GM19099 (cell line): ENCODE measurements around the gene WDR82.

ENCODE experiments used
- POLR2A ChIP-seq: IDR thresholded peaks from 3 replicates; pipeline ENCODE4 v1.6.1; 2011; ENCODE audit warnings: low read depth; ENCODE audit not compliant: insufficient read length; ENCODE audit errors: extremely low read depth

WDR82 gene

DNA sequence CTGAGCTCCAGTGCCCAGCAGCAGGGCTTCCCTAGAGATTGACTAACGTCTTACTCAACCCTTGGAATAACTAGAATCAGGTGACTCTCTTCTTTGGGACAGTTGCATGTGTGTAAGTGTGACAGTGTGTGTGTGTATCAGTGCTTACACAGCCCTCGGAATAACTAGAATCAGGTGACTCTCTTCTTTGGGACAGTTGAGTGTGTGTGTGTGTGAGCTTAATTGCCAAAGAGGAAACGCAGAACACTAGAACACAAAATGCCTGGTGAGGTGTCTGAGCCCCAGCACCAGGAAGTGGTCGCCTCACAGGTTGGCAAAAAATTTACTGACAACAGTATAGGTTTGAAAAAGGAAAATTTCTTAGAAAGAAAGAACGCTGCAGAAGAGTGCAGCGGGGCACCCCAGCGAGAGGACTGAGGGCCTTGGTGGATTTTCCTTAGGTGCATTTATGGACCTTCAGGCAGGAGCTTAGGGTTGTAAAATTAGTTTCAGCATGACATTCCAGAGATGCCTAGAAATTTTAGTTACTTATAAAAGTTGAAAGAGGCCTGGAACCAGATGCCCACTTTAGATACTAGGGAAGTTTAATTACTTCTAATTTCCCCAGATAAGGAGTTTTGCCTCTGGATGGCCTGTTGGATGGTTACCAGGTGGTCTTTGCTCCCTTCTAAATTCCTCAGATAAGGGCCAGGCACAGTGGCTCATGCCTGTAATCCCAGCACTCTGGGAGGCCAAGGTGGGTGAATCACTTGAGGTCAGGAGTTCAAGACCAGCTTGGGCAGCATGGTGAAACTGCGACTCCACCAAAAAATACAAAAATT, 3.7 kb upstream of the WDR82 start:
- TF ChIP-seq POLR2A = no peak

DNA sequence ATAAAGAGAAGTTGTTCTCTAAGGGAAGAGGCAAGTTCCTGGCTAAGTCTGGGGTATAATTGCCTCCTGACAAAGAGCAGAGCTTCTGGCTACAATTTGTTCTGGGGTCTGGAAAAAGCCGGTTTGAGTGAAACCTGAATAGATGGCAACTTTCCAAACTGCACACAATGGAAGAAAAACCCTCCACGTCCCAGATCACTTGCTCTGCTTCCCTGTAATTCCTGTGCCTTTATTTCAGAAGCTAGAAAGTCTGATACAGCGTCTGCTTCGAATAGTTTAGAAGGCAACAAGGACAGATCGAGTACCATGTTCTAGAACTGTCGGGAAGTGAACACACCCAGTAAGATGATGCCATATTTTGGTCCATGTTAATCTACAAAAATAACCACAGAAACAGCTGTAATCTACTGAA, 1.6 kb upstream of the WDR82 start:
- TF ChIP-seq POLR2A = no peak

DNA sequence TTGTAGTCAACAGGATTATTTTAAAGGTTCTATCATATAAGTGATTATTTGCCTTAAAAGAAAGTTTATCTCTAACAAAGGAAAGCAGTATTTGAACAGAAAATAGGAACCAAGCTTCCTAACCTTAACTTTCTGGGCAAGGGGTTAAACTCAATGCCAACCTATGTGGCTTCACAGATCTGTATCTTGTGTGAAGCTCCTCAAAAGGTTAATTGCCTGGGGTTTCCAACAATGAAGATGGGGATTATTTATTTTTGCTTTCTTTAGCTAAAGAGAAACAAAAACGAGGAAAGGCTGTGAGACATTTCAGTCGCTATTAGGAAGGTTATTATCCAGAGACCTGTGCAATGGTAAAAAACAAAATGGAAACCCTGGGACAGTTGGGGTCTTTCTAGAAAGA, 1.1 kb upstream of the WDR82 start:
- TF ChIP-seq POLR2A = no peak

DNA sequence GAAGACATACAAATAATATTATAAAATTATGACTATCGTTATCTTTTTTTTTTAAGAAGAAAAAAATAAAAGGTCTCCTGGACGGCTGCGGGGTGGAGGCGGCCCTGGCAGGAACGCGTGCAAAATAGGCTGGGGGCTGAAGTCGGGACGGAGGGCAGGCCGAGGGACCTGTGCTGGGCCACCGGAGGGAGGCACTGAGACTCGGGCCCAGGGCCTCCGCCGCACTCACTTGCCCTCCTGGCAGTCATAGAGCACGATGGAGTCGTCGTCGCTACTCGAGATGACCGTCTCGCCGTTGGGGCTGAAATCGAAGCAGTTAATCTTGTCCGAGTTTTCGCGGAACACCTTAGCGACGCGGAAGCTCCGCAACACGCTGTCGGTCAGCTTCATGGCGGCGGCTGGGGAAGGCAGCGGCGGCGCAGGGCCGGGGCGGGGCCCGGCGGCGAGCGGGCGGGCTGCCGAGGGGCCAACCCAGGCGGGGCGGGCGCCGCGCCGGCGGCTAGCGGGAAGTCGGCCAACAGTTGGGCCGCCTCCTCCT, 408 bp downstream of the WDR82 start:
- TF ChIP-seq POLR2A = no peak

DNA sequence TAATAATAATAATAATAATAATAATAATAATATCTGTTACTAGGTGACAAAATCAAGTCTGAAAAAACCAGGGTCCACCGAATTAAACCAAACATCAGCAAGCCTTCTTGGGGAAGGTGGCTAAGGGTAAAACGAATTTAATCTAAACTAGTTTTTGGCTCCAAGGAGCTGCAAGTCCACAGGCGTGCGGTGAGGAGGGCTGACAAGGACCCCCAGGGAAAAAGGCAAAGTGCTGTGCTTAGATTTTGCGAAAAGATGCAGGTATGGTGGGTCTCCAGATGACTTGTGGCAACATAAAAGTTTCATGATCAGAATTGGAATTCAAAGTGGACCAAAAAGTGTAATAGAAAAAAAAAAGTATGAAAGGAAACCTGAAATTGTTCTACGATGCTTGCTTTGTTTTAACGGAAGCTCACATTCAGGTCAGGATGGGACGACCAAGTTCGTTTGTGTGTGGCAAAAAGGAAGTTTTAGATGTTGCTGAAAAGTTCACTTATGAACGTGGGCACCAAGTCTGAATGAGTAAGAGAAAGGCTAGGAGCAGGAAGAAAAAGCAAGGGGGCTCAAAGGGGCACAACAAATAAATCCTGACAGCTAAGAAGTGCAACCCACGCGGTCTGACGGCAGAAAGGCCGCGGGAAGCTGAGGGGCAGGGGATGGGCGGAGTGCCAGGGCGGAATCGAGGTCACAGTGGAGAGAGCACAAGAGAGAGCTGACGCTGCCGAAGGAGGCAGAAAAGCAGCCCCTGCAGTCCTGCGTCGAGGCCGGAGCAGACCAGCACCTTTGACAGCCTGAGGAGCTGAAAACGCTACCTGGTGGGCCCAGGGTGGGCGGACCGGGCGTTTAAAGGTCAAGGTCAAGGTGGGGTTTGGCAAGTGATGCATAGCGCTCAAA, 1.1 kb downstream of the WDR82 start:
- TF ChIP-seq POLR2A = peak; percentile 69

DNA sequence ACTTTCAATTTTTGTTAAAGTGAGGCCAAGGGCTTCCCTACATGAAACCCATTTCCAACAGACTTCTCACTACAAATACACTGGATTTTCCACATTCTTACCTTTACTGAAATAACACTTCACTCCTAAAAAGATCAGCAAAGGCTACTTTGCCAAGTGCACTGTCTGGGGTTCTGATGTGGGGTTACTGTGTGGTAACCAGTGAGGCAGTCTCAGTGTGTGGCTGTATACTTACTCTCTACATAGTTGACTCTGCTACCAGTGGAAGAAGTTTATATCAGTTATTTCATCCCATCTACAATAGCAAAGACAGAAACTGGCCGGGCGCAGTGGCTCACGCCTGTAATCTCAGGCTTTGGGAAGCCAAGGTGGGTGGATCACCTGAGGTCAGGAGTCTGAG, 5.6 kb downstream of the WDR82 start:
- no peak for TF ChIP-seq POLR2A

DNA sequence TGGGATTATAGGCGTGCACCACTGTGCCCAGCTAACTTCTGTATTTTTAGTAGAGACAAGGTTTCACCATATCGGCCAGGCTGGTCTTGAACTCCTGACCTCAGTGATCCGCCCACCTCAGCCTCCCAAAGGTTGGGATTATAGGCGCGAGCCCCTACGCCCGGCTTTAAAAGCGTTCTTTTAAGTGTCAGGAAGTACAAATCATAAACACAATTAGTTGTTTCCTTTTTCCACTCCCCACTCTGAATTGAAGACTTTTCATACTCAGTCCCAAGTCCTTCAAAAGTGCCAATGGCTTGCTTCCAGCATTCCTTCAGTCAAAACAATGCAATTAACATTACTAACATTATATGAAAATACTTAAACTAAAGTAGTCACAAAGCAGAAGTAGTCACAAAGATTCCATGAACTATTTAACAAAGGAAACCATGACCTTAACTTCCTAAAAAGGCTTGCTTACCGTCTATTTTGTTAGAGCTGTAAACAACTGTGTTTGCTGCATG, 8.1 kb downstream of the WDR82 start:
- no peak for TF ChIP-seq POLR2A

DNA sequence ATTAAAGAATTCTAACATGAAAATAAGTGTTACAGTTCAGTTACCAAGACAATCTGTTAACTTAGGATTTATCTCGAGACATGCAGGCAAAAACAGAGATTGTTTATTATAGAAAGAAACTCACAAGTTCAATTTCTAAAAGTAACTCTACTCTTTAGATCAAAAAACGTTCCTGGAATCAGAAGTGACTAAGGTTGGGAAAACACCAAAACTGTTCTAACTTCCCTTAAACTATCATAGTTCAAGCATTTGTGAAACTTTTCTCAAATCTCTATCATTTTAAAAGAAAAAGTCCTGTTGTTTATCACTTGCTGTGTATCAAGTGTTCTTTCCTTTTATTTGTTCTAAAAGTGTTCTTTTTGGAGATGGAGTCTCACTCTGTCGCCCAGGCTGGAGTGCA, 8.7 kb downstream of the WDR82 start:
- TF ChIP-seq POLR2A = no peak

DNA sequence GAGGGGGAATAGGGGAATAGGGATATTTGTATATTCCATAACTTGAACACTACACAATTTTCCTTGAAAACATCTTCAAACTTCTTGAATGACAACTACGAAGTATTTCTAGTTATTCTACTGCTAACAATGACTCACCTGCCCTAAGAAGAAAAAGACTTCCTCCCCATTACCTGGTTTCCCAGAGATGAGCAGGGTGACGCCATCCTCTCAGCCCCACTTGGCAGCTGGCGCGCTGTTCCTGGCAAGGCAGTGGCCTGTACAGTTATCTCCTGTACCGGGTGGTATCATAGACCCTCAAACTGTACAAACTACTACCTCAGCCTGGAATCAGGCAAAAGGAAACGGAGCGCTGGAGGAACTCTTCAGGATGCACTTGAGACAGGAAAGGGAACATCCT, 10.4 kb downstream of the WDR82 start:
- TF ChIP-seq POLR2A = no peak

DNA sequence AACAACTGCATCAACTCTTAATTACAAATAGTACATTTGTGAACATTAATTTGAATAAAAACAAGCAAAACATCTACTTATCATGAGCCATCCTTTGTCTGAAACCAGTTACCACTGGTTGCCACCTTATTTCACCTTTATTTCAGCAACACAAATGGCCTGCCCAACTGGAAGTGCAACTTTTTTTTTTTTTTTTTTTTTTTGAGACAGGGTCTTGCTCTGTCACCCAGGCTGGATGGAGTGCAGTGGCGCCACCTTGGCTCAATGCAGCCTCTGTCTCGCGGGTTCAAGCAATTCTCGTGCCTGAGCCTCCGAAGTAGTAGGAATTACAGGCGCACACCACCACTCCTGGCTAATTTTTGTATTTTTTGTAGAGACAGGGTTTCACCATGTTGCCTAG, 13.1 kb downstream of the WDR82 start:
- TF ChIP-seq POLR2A = no peak

DNA sequence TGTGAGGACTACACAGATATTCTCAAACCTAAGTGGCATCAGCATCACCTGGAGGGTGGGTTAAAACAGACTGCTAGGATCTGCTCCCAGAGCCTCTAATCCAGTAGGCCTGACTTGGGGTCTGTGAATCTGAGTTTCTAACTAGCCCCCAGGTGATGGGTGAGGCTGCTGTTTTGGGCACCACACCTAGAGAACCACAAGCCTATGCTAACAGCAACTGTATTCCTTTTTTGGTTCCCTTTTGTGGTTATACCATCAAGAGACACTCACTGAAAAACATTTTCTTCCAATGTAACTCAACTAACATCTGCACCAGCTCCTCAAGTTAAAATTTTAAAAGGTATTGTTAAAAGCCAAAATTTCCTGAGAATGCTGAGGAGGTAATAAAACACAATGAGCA, 16.0 kb downstream of the WDR82 start:
- TF ChIP-seq POLR2A = no peak

DNA sequence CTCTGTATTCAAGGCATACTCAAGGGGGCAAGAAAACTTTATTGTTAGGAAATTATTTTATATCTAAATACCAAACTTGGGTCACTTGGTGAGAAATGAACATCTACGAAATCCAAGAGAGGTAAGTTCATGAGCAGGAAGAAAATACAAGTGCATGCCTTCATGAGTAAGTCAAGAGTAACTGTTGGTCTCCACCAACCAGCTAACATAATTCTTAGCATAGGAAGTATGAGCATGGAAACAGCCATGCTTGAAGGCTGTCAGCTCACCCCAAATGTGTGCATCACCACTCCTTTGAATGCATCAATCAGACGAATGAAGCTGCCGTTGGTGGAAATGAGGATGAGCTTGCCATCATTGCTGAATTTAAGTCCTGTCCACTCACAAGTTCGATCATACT, 19.0 kb downstream of the WDR82 start:
- TF ChIP-seq POLR2A = no peak

DNA sequence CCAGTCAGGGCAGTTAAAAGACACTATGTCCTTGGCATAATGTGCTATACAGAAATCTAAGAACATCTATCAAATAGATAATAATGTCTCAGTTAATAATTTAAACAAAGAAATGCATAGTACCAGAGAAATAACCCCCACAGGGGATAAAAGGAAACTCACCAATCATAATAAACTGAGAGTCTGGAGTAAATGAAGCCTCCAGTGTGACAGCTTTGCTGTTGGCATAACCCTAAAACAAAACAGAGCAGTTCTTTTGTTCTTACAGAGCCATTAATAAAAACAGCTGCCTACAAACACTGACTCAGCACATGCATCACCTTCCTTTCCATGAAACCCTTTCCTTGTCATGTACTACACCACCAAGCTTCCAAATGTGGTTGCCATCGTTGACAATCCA, 19.4 kb downstream of the WDR82 start:
- no peak for TF ChIP-seq POLR2A

DNA sequence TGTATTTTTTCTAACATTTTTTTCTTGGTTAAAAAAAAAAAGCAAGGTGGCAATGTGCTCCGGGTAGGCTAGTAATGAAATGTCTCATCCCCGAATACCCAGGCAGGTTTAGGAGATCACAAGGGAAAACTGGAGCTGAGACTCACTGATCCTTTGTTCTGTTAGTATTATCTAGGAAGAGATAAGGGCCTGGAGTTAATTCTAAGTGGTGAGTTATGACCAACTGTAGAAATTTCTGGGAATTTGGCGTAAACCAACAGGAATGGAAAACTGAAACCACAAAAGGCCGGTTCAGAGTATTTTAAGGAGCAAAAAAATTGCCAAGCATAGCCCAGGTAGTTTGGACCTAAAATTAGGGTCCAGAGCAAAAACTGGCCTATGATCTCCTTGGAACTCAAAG, 20.5 kb downstream of the WDR82 start:
- TF ChIP-seq POLR2A = no peak

DNA sequence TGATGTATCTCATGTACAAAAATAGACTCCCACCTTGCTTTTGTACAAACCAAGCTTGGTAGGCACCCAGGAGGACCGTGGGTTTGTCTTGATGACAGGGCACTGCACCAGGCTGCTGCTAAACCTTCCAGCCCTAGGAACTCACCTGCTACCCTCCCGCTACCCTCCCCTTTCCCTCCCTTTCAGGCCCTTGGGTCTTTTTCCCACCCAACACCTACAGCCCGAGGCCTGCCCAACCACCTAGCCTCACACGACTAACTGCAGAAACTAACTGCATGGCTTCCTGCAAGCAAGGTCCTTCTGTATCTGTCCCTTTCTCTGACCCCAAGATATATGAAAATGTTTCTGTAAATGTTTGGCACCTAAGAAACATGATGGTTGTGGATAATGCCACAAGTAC, 21.8 kb downstream of the WDR82 start:
- no peak for TF ChIP-seq POLR2A
